HL-60 (cell line): Measurements from ENCODE around the gene DNAJB6.

ENCODE experiments used
- DNase-seq, 2 experiments: peaks; one replicate each; pipeline ENCODE4 v3.0.0-alpha.2; 2010 to 2020; ENCODE audit warnings: low read depth in 1 of 2, low spot score in 1 of 2
- H3K27ac ChIP-seq: fragments of 250-450 bp; sonication (Bioruptor Pico); replicated peaks from 2 replicates; pipeline ENCODE4 v1.5.1; 2020; ENCODE audit warnings: mild to moderate bottlenecking, moderate library complexity
- H3K27me3 ChIP-seq: fragments of 250-450 bp; sonication (Bioruptor Pico); 2 replicates; pipeline ENCODE4 v1.5.1; 2021; ENCODE audit warnings: mild to moderate bottlenecking, moderate library complexity; ENCODE audit not compliant: insufficient read depth, poor library complexity, severe bottlenecking
- H3K4me3 ChIP-seq: replicated peaks from 2 replicates; pipeline ENCODE4 v1.5.1; 2011; ENCODE audit warnings: mild to moderate bottlenecking, control low read depth, low read length; ENCODE audit not compliant: insufficient read depth
- CTCF ChIP-seq: IDR thresholded peaks from one replicate; pipeline ENCODE4 v1.5.1; 2011; ENCODE audit warnings: low read length, control low read depth, inconsistent platforms; ENCODE audit not compliant: insufficient read depth
- GABPA ChIP-seq: IDR thresholded peaks from 2 replicates; pipeline ENCODE4 v1.6.1; 2012; ENCODE audit warnings: low read depth
- POLR2AphosphoS5 ChIP-seq: IDR thresholded peaks from 2 replicates; pipeline ENCODE4 v1.6.1; 2012; ENCODE audit warnings: low read depth
- SPI1 ChIP-seq: IDR thresholded peaks from 2 replicates; pipeline ENCODE4 v1.6.1; 2012; ENCODE audit warnings: low read depth, mild to moderate bottlenecking, borderline replicate concordance
- TF ChIP-seq, protein P1 (sequence below): IDR thresholded peaks from 2 replicates; pipeline ENCODE4 v1.6.1; 2012; ENCODE audit warnings: low read depth; ENCODE audit not compliant: insufficient replicate concordance

Gene DNAJB6

GRCh38 chr7:157372300-157373232 lies 35.8 kb downstream of the DNAJB6 start:
- Histone ChIP-seq H3K27me3 (no peaks in the 10 kb centered on the region), H3K4me3 (no peak overlapping the region), H3K27ac (peak overlapping the region; percentile 21; the same call in 1 of the 2 replicates)
- TF ChIP-seq SPI1 (no peak), POLR2AphosphoS5 (no peak), CTCF (no peak), GABPA (no peak)
- TF ChIP-seq, protein P1, sequence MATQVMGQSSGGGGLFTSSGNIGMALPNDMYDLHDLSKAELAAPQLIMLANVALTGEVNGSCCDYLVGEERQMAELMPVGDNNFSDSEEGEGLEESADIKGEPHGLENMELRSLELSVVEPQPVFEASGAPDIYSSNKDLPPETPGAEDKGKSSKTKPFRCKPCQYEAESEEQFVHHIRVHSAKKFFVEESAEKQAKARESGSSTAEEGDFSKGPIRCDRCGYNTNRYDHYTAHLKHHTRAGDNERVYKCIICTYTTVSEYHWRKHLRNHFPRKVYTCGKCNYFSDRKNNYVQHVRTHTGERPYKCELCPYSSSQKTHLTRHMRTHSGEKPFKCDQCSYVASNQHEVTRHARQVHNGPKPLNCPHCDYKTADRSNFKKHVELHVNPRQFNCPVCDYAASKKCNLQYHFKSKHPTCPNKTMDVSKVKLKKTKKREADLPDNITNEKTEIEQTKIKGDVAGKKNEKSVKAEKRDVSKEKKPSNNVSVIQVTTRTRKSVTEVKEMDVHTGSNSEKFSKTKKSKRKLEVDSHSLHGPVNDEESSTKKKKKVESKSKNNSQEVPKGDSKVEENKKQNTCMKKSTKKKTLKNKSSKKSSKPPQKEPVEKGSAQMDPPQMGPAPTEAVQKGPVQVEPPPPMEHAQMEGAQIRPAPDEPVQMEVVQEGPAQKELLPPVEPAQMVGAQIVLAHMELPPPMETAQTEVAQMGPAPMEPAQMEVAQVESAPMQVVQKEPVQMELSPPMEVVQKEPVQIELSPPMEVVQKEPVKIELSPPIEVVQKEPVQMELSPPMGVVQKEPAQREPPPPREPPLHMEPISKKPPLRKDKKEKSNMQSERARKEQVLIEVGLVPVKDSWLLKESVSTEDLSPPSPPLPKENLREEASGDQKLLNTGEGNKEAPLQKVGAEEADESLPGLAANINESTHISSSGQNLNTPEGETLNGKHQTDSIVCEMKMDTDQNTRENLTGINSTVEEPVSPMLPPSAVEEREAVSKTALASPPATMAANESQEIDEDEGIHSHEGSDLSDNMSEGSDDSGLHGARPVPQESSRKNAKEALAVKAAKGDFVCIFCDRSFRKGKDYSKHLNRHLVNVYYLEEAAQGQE, result no peak
- peak in 1 of 2 experiments; percentile 38 for DNase-seq

DNA sequence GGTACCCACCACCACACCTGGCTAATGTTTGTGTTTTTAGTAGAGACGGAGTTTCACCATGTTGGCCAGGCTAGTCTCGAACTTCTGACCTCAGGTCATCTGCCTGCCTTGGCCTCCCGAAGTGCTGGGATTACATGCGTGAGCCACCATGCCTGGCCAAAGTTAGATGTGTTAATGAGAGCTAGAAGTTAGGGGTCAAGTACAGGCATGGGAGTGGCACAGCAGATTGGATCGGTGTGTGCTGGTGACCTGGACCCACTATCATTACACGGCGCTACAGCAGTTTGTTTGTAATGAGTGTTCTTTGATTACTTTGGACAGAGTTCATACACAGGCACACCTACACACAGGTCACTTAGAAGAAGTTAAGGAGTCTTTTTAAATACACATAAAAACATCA lies 36.7 kb downstream of the DNAJB6 start:
- H3K27ac ChIP-seq, result no peak overlapping the region
- no peaks in the 10 kb centered on the region for H3K27me3 ChIP-seq
- TF ChIP-seq SPI1 (no peak), CTCF (no peak)
- no peak overlapping the region for H3K4me3 ChIP-seq
- DNase-seq, result no peak

DNA sequence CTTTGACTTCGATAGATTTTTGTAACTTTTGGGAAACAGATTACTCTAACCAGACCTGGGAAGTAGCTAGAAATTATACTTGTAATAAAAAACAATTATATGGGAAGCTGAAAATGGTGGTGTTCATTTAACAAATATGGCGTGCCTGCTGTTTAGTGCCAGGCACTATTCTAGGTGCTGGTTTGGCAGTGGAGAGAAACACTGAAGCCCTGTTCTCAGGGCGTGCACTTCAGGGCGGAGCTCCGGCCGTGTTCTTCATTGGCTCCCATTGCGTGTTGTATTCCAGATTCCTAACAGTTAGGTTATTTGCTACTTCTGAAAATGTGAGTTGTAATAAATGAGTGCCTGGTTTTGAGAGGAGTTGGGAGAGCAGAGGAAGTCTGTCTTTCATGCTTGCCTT lies 38.6 kb downstream of the DNAJB6 start:
- Histone ChIP-seq H3K27me3 (no peaks in the 10 kb centered on the region), H3K4me3 (no peak overlapping the region), H3K27ac (no peak overlapping the region)
- TF ChIP-seq POLR2AphosphoS5 (no peak), SPI1 (no peak), CTCF (no peak), GABPA (no peak)
- TF ChIP-seq, protein P1, result no peak
- DNase-seq, result no peak
